Sigmoid colon (tissue), 4 donors: ENCODE data around the gene ARID5B.

Experiments used
- CTCF ChIP-seq, 4 experiments: fragments of 450-650 bp in 3 of 4; fragments of 200-600 bp in 1 of 4; IDR thresholded peaks; one replicate each; pipeline ENCODE4 v1.5.1; 2016 to 2019; ENCODE audit warnings: antibody characterized with exemption in 4 of 4, mild to moderate bottlenecking in 3 of 4, moderate library complexity in 2 of 4
- POLR2AphosphoS5 ChIP-seq, 4 donors: sonication (generic); formaldehyde crosslinking; IDR thresholded peaks; one replicate each; pipeline ENCODE4 v1.6.1; 2017; ENCODE audit warnings: antibody characterized with exemption in 4 of 4

GRCh38 chr10:62027841-62028501 lies 126.5 kb downstream of the ARID5B start:
- TF ChIP-seq CTCF (IDR thresholded peaks at IDR 0.05) (no peak), POLR2AphosphoS5 (IDR thresholded peaks at IDR 0.05) (no peak)
